ENCODE measurements around the gene OSM. TPM values are rescaled to one million over a fixed set of nuclear protein-coding genes. Genes with fewer than 3 reads are reported as not detected.

OSM gene
- total RNA-seq, 3 donors from 2014 or later, result 1.3 to 2.5 (median 1.3) TPM

DNA sequence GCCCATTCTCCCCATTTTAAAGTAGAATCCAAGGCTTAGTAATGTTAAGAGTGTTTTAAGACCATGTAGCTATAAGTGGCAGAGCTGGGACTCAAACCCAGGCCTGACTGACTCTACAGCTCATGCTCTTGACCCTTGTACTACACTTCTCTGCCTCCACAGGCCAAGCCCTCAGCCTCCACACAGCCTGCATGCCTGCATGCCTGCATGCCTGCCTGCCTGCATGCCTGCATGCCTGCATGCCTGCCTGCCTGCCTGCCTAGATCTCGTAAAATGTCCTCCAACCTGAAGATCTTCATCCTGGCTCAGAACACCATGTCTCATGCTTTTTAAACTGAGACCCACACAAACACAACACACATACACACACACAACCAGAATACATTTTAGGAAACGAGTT, 41.4 kb upstream of the OSM start:
- Histone ChIP-seq H3K4me1 (peaks cover 45 to 85% of the 10 kb centered on the region in 2 donors), H3K27me3 (no peaks in the 10 kb centered on the region), H3K9me3 (no peaks in the 10 kb centered on the region), H3K27ac (peak overlapping the region; percentile 88 to 96), H3K4me3 (no peak overlapping the region), H3K36me3 (no peaks in the 10 kb centered on the region)
- intact Hi-C loops (cut with DNase I; ENCODE audit: low total_unique reads), result no loop called here
- no peak for DNase-seq (ENCODE audit: low spot score in 2 of 2)
- TF ChIP-seq POLR2A (IDR thresholded peaks at IDR 0.05) (no peak), POLR2AphosphoS5 (IDR thresholded peaks at IDR 0.05) (no peak)

DNA sequence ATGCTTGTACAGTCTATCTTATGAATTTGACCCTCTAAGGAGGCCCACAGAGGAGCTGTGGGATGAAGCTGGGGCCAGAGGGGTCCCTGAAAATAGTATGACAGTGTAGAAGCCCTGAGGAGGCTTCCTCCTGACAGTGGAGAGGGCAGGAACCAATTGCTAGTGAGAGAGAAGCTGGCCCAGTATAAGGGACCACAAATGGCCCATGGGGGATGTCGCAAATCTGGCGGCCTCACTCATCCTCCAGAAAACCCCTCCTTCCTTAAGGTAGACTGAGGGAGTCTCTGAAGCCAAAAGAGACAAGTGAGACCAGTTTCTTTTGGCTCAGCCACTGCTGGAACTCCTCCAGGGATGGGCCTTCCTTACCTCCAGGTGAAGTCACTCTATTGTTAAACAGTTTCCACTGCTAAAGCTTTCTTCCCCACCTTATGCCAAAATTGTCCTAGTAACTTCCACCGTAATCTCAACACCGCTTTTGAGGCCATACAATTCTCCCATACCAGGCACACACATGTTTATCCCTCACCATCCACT, 40.5 kb upstream of the OSM start:
- TF ChIP-seq, protein P1, sequence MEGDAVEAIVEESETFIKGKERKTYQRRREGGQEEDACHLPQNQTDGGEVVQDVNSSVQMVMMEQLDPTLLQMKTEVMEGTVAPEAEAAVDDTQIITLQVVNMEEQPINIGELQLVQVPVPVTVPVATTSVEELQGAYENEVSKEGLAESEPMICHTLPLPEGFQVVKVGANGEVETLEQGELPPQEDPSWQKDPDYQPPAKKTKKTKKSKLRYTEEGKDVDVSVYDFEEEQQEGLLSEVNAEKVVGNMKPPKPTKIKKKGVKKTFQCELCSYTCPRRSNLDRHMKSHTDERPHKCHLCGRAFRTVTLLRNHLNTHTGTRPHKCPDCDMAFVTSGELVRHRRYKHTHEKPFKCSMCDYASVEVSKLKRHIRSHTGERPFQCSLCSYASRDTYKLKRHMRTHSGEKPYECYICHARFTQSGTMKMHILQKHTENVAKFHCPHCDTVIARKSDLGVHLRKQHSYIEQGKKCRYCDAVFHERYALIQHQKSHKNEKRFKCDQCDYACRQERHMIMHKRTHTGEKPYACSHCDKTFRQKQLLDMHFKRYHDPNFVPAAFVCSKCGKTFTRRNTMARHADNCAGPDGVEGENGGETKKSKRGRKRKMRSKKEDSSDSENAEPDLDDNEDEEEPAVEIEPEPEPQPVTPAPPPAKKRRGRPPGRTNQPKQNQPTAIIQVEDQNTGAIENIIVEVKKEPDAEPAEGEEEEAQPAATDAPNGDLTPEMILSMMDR (IDR thresholded peaks at IDR 0.05), result no peak
- peak in 1 of 3 donors; percentile 35 for TF ChIP-seq POLR2AphosphoS5 (IDR thresholded peaks at IDR 0.05)
- no peak for TF ChIP-seq POLR2A (IDR thresholded peaks at IDR 0.05)
- peaks cover 42 to 94% of the 10 kb centered on the region in 2 donors for H3K4me1 ChIP-seq
- intact Hi-C loops (cut with DNase I; ENCODE audit: low total_unique reads), result no loop called here
- H3K27me3 ChIP-seq, result no peaks in the 10 kb centered on the region
- peak overlapping the region; percentile 88 to 96 for H3K27ac ChIP-seq
- H3K36me3 ChIP-seq, result no peaks in the 10 kb centered on the region
- DNase-seq (ENCODE audit: low spot score in 2 of 2), result peak in 1 of 2 donors; percentile 86
- H3K4me3 ChIP-seq, result peak overlapping the region in 1 of 3 donors; percentile 24
- no peaks in the 10 kb centered on the region for H3K9me3 ChIP-seq

DNA sequence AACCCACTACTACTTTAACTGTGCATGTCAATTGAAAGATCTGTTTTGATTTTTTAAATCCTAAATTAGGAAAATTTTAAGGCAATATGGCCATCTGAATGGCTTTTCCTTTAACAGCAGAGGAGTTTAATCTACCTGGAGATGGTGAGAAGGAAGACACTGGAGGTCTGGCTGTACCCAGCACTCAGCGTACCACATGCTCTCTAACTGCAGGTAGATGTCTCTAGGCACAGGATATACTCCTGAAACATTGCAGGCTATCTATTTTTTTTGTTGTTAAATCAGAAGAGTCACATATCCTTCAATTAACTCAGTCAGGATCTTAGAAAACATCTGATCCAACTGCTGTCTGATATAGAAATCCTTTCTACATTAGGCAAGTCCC, 40.0 kb upstream of the OSM start:
- TF ChIP-seq POLR2A (IDR thresholded peaks at IDR 0.05) (no peak), POLR2AphosphoS5 (IDR thresholded peaks at IDR 0.05) (no peak)
- TF ChIP-seq, protein P1 (IDR thresholded peaks at IDR 0.05), result no peak
- H3K27ac ChIP-seq, result peak overlapping the region; percentile 88 to 96

DNA sequence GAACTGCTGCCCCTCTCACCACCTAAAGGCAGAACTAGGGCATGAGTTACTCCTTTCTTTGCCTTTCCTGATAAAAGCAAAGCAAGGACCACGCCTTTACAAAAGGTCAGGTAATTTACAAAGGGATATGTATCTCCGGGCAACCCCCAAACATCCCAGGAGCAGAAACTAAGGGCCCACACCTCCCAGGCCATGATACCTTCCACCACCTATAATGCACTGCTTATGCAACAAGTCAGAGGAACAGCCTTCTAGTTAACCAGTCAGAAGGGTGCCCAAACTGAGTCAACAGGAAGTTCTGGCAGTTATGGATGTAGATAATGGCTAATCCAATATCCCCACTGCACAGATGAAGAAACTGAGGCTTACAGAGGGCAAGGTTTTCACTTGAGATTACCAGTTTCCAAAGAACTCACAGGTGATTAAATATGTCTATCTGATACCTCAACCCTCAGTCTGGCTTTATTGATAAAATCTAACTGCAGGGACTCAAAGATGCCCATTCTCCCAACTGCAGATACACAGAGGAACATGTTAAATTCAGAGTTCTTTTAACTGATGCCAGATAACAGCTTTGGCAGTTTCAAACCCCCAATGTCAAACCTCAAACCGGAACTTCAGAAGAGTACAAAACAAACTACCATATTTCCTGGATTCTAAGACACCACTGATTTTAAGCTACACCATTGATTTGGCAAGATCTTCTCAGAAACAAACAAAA, 39.4 kb upstream of the OSM start:
- H3K4me1 ChIP-seq, result peaks cover 40 to 94% of the 10 kb centered on the region in 2 donors
- no peak for DNase-seq (ENCODE audit: low spot score in 2 of 2)
- intact Hi-C loops (cut with DNase I; ENCODE audit: low total_unique reads), result no loop called here
- no peaks in the 10 kb centered on the region for H3K9me3 ChIP-seq
- peak overlapping the region in 1 of 3 donors; percentile 23 for H3K4me3 ChIP-seq
- TF ChIP-seq POLR2A (IDR thresholded peaks at IDR 0.05) (no peak), POLR2AphosphoS5 (IDR thresholded peaks at IDR 0.05) (no peak)
- TF ChIP-seq, protein P1 (IDR thresholded peaks at IDR 0.05), result no peak
- no peaks in the 10 kb centered on the region for H3K36me3 ChIP-seq
- peak overlapping the region; percentile 88 to 96 for H3K27ac ChIP-seq
- no peaks in the 10 kb centered on the region for H3K27me3 ChIP-seq

More for the DNA sequence above, 40.0 kb upstream of the OSM start:
- Histone ChIP-seq H3K4me1 (peaks cover 45 to 96% of the 10 kb centered on the region in 2 donors), H3K36me3 (no peaks in the 10 kb centered on the region), H3K9me3 (no peaks in the 10 kb centered on the region), H3K27me3 (no peaks in the 10 kb centered on the region), H3K4me3 (peak overlapping the region in 1 of 3 donors; percentile 24)
- intact Hi-C loops (cut with DNase I; ENCODE audit: low total_unique reads), result no loop called here
- no peak for DNase-seq (ENCODE audit: low spot score in 2 of 2)

DNA sequence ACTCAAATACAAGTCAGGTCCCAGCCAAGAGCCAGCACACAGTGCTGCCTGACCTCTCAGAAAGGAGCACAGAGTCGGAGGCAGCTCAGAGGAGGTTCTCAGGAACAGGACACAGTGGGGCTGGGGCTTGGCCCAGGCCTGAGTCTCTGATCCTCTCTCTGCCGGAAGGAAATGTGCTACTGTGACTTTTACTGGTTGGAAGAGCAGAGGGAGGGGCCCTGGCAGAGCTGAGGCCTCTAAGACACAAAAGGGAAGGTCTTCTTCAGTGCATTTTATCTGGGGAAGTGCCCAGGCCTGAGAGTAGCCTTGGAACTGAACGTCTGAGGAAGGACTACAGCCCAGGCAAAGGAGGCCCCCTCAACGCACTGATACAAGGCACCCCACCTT, 38.9 kb upstream of the OSM start:
- TF ChIP-seq, protein P1 (IDR thresholded peaks at IDR 0.05), result no peak
- TF ChIP-seq POLR2A (IDR thresholded peaks at IDR 0.05) (peak; percentile 19), POLR2AphosphoS5 (IDR thresholded peaks at IDR 0.05) (no peak)
- peak overlapping the region in 1 of 3 donors; percentile 23 for H3K4me3 ChIP-seq
- no peaks in the 10 kb centered on the region for H3K27me3 ChIP-seq
- no peaks in the 10 kb centered on the region for H3K36me3 ChIP-seq
- H3K9me3 ChIP-seq, result no peaks in the 10 kb centered on the region
- peak in 1 of 2 donors; percentile 41 for DNase-seq (ENCODE audit: low spot score in 2 of 2)
- peak overlapping the region; percentile 88 to 96 for H3K27ac ChIP-seq
- H3K4me1 ChIP-seq, result peaks cover 36 to 88% of the 10 kb centered on the region in 2 donors
- intact Hi-C loops (cut with DNase I; ENCODE audit: low total_unique reads), result no loop called here
